HepG2 (cell line): ENCODE results near the gene PCDHA7.

Experiments used
- CTCF ChIP-seq: sonication (generic); formaldehyde crosslinking; IDR thresholded peaks from 2 replicates; pipeline ENCODE4 v1.5.0; 2020; ENCODE audit warnings: mild to moderate bottlenecking, missing genetic modification reagents, moderate library complexity
- TAF1 ChIP-seq: sonication (generic); formaldehyde crosslinking; IDR thresholded peaks from 2 replicates; pipeline ENCODE4 v1.4.0; 2020; ENCODE audit warnings: missing genetic modification reagents
- ZBTB2 ChIP-seq: sonication (generic); formaldehyde crosslinking; IDR thresholded peaks from 2 replicates; pipeline ENCODE4 v1.8.0; 2022; ENCODE audit warnings: low read depth, missing genetic modification reagents

GRCh38 chr5:140800816-140801493 is 33.1 kb upstream of the PCDHA7 start, which contains the start of gene PCDHA3:
- TF ChIP-seq CTCF (peak; percentile 35), TAF1 (CRISPR knock-in tag) (no peak), ZBTB2 (CRISPR knock-in tag) (no peak)
